Upper lobe of left lung (tissue), 4 donors: ENCODE results near the gene ZNF177.

Experiments
- EP300 ChIP-seq, 4 donors: sonication (generic); formaldehyde crosslinking; IDR thresholded peaks; one replicate each; pipeline ENCODE4 v1.5.1; 2017; ENCODE audit warnings: antibody characterized with exemption in 4 of 4, control low read depth in 2 of 4
- POLR2A ChIP-seq, 4 donors: fragments of 450-650 bp; IDR thresholded peaks; one replicate each; pipeline ENCODE4 v1.5.1; 2016 to 2017; ENCODE audit warnings: antibody characterized with exemption in 4 of 4, mild to moderate bottlenecking in 2 of 4
- POLR2AphosphoS5 ChIP-seq, 2 donors: sonication (generic); formaldehyde crosslinking; IDR thresholded peaks; one replicate each; pipeline ENCODE4 v1.5.1; 2017; ENCODE audit warnings: antibody characterized with exemption in 2 of 2
- TF ChIP-seq, protein P1 (sequence below), 6 experiments: fragments of 450-650 bp in 4 of 6; fragments of 200-600 bp in 2 of 6; sonication (generic) in 2 of 6; IDR thresholded peaks; one replicate each; pipeline ENCODE4 v1.5.1; 2016 to 2019; ENCODE audit warnings: antibody characterized with exemption in 6 of 6

DNA sequence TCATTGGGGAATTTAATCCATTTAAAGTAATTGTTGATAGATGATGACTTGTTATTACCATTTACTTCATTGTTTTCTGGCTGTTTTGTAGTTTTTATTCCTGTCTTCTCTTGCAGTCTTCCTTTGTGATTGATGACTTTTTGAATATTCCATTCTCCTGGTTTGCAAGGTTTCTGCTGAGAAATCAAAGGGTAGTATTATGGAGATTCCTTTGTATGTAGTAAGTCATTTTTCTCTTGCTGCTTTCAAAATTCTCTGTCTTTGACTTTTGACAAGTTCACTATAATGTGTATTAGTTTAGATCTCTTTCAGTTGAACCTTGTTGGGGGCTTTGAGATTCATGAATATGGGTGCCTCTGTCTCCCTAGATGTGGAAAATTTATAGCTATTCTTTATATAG, 32.8 kb upstream of the ZNF177 start:
- TF ChIP-seq, protein P1, sequence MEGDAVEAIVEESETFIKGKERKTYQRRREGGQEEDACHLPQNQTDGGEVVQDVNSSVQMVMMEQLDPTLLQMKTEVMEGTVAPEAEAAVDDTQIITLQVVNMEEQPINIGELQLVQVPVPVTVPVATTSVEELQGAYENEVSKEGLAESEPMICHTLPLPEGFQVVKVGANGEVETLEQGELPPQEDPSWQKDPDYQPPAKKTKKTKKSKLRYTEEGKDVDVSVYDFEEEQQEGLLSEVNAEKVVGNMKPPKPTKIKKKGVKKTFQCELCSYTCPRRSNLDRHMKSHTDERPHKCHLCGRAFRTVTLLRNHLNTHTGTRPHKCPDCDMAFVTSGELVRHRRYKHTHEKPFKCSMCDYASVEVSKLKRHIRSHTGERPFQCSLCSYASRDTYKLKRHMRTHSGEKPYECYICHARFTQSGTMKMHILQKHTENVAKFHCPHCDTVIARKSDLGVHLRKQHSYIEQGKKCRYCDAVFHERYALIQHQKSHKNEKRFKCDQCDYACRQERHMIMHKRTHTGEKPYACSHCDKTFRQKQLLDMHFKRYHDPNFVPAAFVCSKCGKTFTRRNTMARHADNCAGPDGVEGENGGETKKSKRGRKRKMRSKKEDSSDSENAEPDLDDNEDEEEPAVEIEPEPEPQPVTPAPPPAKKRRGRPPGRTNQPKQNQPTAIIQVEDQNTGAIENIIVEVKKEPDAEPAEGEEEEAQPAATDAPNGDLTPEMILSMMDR (IDR thresholded peaks at IDR 0.05), result no peak
- TF ChIP-seq POLR2AphosphoS5 (IDR thresholded peaks at IDR 0.05) (no peak), POLR2A (IDR thresholded peaks at IDR 0.05) (no peak), EP300 (IDR thresholded peaks at IDR 0.05) (no peak)
